GM12878 (cell line): ENCODE data around the gene SUPT7L. TPM values are rescaled to one million over a fixed set of nuclear protein-coding genes. Genes with fewer than 3 reads are reported as not detected.

Experiments used
- ATAC-seq: fragments of 200-7000 bp; cut with Tn5 transposase; 3 replicates; pipeline ENCODE4 v1.9.1; 2020; ENCODE audit warnings: mild to moderate bottlenecking, moderate library complexity
- BruUV-seq: library from RNA; stranded (reverse); fragments of 400-500 nt; replicated peaks from 2 replicates; lab custom pipeline; 2021; lab: Mats Ljungman, UMichigan
- CTCF ChIA-PET: fragments of 300-600 bp; sonication (Branson Sonifier 250); formaldehyde crosslinking; extraction: SDS; loops from one replicate; lab custom pipeline; 2021; ENCODE audit warnings: inconsistent platforms; lab: Yijun Ruan, JAX
- POLR2A ChIA-PET: fragments of 350-600 bp; formaldehyde crosslinking; extraction: SDS; loops from one replicate; lab custom pipeline; 2021; ENCODE audit warnings: inconsistent platforms; lab: Charles Lee
- RAD21 ChIA-PET: fragments of 300-600 bp; sonication (Branson Sonifier 250); formaldehyde crosslinking; loops from one replicate; lab custom pipeline; 2023; ENCODE audit warnings: antibody characterized with exemption; ENCODE audit not compliant: unreplicated experiment; lab: Charles Lee
- SMC1A ChIA-PET: fragments of 300-600 bp; sonication (Branson Sonifier 250); formaldehyde crosslinking; loops from one replicate; lab custom pipeline; 2023; ENCODE audit not compliant: unreplicated experiment, uncharacterized antibody; lab: Charles Lee
- DNase-seq: peaks from one replicate; pipeline ENCODE4 v3.0.0-alpha.2; 2011; ENCODE audit warnings: low read depth, low spot score
- FAIRE-seq: peaks from 3 replicates; lab custom pipeline; 2011; peaks lifted over from hg19 to GRCh38; lab: Jason Lieb, UNC
- H2AFZ ChIP-seq: 2 replicates; pipeline ENCODE4 v1.6.0; 2011; ENCODE audit warnings: low read depth, low read length, control low read depth; ENCODE audit not compliant: control insufficient read depth
- H3K27ac ChIP-seq: 2 replicates; pipeline ENCODE4 v1.5.1; 2011; ENCODE audit warnings: control low read depth; ENCODE audit not compliant: control insufficient read depth, insufficient read depth
- H3K27me3 ChIP-seq, 2 experiments: replicated peaks in 1 of 2; 2 replicates each; pipeline versions ENCODE4 v1.6.0 to v1.6.1; 2011; ENCODE audit warnings: low read length in 1 of 2; ENCODE audit not compliant: control insufficient read depth in 2 of 2, insufficient read depth in 2 of 2
- H3K36me3 ChIP-seq, 2 experiments: 2 replicates each; pipeline ENCODE4 v1.5.1; 2011; ENCODE audit warnings: low read length in 1 of 2; ENCODE audit not compliant: control insufficient read depth in 2 of 2, insufficient read depth in 2 of 2
- H3K4me1 ChIP-seq: 2 replicates; pipeline ENCODE4 v1.6.1; 2011; ENCODE audit warnings: mild to moderate bottlenecking, low read length, moderate library complexity, mixed read lengths; ENCODE audit not compliant: control insufficient read depth, insufficient read depth
- H3K4me2 ChIP-seq: 2 replicates; pipeline ENCODE4 v1.6.0; 2011; ENCODE audit warnings: control low read depth; ENCODE audit not compliant: control insufficient read depth, insufficient read depth
- H3K4me3 ChIP-seq: fragments of 200-600 bp; sonication (generic); 2 replicates; pipeline ENCODE4 v1.5.1; 2016
- H3K79me2 ChIP-seq: 2 replicates; pipeline ENCODE4 v1.6.0; 2011; ENCODE audit warnings: low read length; ENCODE audit not compliant: control insufficient read depth, insufficient read depth
- H3K9ac ChIP-seq: 2 replicates; pipeline ENCODE4 v1.8.0; 2011; ENCODE audit warnings: low read length, control low read depth, mixed read lengths; ENCODE audit not compliant: control insufficient read depth, insufficient read depth
- H3K9me3 ChIP-seq: replicated peaks from 3 replicates; pipeline ENCODE4 v1.5.1; 2011; ENCODE audit warnings: mild to moderate bottlenecking, low read length; ENCODE audit not compliant: control insufficient read depth, insufficient read depth
- H4K20me1 ChIP-seq: 2 replicates; pipeline ENCODE4 v1.6.0; 2011; ENCODE audit not compliant: control insufficient read depth, insufficient read depth
- BACH1 ChIP-seq: fragments of 450-650 bp; IDR thresholded peaks from 2 replicates; pipeline ENCODE4 v1.6.1; 2017; ENCODE audit warnings: mild to moderate bottlenecking, borderline replicate concordance
- CBFB ChIP-seq: IDR thresholded peaks from 2 replicates; pipeline ENCODE4 v1.6.1; 2016; ENCODE audit warnings: antibody characterized with exemption, low read depth
- IRF5 ChIP-seq: fragments of 450-650 bp; IDR thresholded peaks from 2 replicates; pipeline ENCODE4 v1.6.1; 2017; ENCODE audit warnings: borderline replicate concordance
- MEF2A ChIP-seq: IDR thresholded peaks from 2 replicates; pipeline ENCODE4 v1.6.1; 2011; ENCODE audit warnings: low read depth, mild to moderate bottlenecking, low read length, moderate library complexity; ENCODE audit not compliant: insufficient read depth
- NFXL1 ChIP-seq: fragments of 450-650 bp; IDR thresholded peaks from 2 replicates; pipeline ENCODE4 v1.6.1; 2017; ENCODE audit warnings: antibody characterized with exemption, mild to moderate bottlenecking, borderline replicate concordance
- PML ChIP-seq: IDR thresholded peaks from 2 replicates; pipeline ENCODE4 v1.6.1; 2012; ENCODE audit warnings: low read length, inconsistent platforms
- RAD51 ChIP-seq: fragments of 450-650 bp; IDR thresholded peaks from 2 replicates; pipeline ENCODE4 v1.6.1; 2016; ENCODE audit warnings: moderate library complexity, mild to moderate bottlenecking, inconsistent platforms
- SMAD1 ChIP-seq: fragments of 450-650 bp; IDR thresholded peaks from 2 replicates; pipeline ENCODE4 v1.6.1; 2018; ENCODE audit warnings: mild to moderate bottlenecking, low read depth; ENCODE audit not compliant: partially characterized antibody
- ZNF217 ChIP-seq: fragments of 450-650 bp; IDR thresholded peaks from 2 replicates; pipeline ENCODE4 v1.6.1; 2017; ENCODE audit warnings: antibody characterized with exemption, mild to moderate bottlenecking
- ZNF274 ChIP-seq: IDR thresholded peaks from one replicate; pipeline ENCODE4 v1.8.0; 2011; ENCODE audit not compliant: insufficient read length, insufficient read depth
- WGBS: methylation state at CpG from one replicate; pipeline ENCODE4 v1.1.6; 2016; ENCODE audit warnings: low lambda C conversion rate; ENCODE audit not compliant: insufficient replicate concordance, insufficient coverage; ENCODE audit errors: missing lambda C conversion rate; 5-methylcytosine and 5-hydroxymethylcytosine counted together
- in situ Hi-C: fragments of 300-500 bp; cut with MboI; formaldehyde crosslinking; loops from 9 replicates; pipeline ENCODE4 v1.14.3; 2018; ENCODE audit warnings: mixed read lengths
- intact Hi-C: fragments of 100-400 bp; cut with micrococcal nuclease; formaldehyde crosslinking; loops from one replicate; pipeline ENCODE4 v1.14.2; 2022; ENCODE audit not compliant: unreplicated experiment
- polyA plus RNA-seq, 11 experiments: library from polyadenylated mRNA; depleted of rRNA in 4 of 11; unstranded in 6 of 11; stranded (reverse) in 5 of 11; fragments of >200 nt; fragmentation: Nextera tagmentation in 4 of 11; fragmentation: Illumina TruSeq in 1 of 11; extraction: Ambion mirVana in 4 of 11; extraction: Trizol in 1 of 11; gene quantifications; 1 replicate in 1 of 11; 2 replicates in 10 of 11; pipeline versions ENCODE4 v1.2.1 to v1.2.3, GENCODE V29; 2011 to 2016; ENCODE audit warnings: inconsistent platforms in 2 of 11, missing spikeins in 2 of 11, low read depth in 1 of 11
- total RNA-seq, 4 experiments: library from RNA; depleted of rRNA in 3 of 4; stranded (reverse); fragments of >200 nt in 3 of 4; fragmentation: Illumina TruSeq in 1 of 4; extraction: Trizol in 1 of 4; gene quantifications; 2 replicates each; pipeline versions ENCODE4 v1.2.1 to v1.2.3, GENCODE V29; 2013 to 2021
- TF ChIP-seq, protein P1 (sequence below), 3 experiments: IDR thresholded peaks in 2 of 3; conservative IDR thresholded peaks in 1 of 3; 2 replicates each; pipeline ENCODE4 v1.5.1; 2011; ENCODE audit warnings: low read depth in 3 of 3, low read length in 3 of 3, mild to moderate bottlenecking in 3 of 3, control low read depth in 2 of 3, moderate library complexity in 2 of 3, inconsistent platforms in 1 of 3, mixed read lengths in 1 of 3; ENCODE audit not compliant: control insufficient read depth in 2 of 3, insufficient read depth in 1 of 3; ENCODE audit errors: extremely low read depth in 1 of 3
- TF ChIP-seq, protein P2 (sequence below): fragments of 450-650 bp; IDR thresholded peaks from 2 replicates; pipeline ENCODE4 v1.6.1; 2017; ENCODE audit warnings: low read depth, mild to moderate bottlenecking, moderate library complexity
- TF ChIP-seq, protein P3 (sequence below): fragments of 450-650 bp; IDR thresholded peaks from 2 replicates; pipeline ENCODE4 v1.6.1; 2017; ENCODE audit warnings: mild to moderate bottlenecking, moderate library complexity

SUPT7L gene
- total and polyA plus RNA-seq, 10 of the 15 experiments (the other 5 are each of a cell fraction or from before 2014, with no cell fraction given) = 10.2 to 43.7 (median 21.3) TPM

DNA sequence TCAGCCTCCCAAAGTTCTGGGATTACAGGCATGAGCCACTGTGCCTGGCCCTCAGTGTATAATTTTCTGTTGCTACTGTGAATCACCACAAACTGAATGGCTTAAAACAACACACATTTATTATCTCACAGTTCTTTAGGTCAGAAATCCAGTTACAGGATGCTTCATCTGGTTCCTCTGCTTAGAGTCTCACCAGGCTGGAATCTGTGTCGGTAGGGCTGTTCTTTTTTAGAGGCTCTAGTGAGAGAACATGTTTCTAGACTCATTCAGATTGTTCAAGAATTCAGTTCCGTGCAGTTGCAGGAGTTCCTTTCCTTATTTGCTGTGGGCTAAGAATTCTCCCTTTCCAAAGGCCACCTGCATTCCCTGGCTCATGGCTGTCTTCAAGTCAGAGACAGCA lies 56.8 kb downstream of the SUPT7L start:
- H3K4me1 ChIP-seq = no peaks in the 10 kb centered on the region
- no peak overlapping the region for H3K27ac ChIP-seq
- no peaks in the 10 kb centered on the region for H3K27me3 ChIP-seq
- no peaks in the 10 kb centered on the region for H3K79me2 ChIP-seq
- H3K36me3 ChIP-seq = peaks cover 15 to 32% of the 10 kb centered on the region in 2 experiments
- H3K9ac ChIP-seq = no peak overlapping the region
- BruUV-seq = no TSS peak
- H2AFZ ChIP-seq = no peak overlapping the region
- DNase-seq (no peak), FAIRE-seq (no peak), ATAC-seq (no peak)
- intact Hi-C loops = no loop called here
- H3K9me3 ChIP-seq = no peaks in the 10 kb centered on the region
- no peaks in the 10 kb centered on the region for H4K20me1 ChIP-seq
- SMC1A ChIA-PET = no interaction called here
- 53% methylated on average over 2 of the region's 2 CpGs for WGBS
- POLR2A ChIA-PET = no interaction called here
- no peak overlapping the region for H3K4me3 ChIP-seq
- in situ Hi-C loops = no loop called here
- H3K4me2 ChIP-seq = no peak overlapping the region
- RAD21 ChIA-PET = no interaction called here
- CTCF ChIA-PET = no interaction called here
- TF ChIP-seq NFXL1 (no peak), SMAD1 (no peak), RAD51 (no peak), MEF2A (no peak), IRF5 (no peak), CBFB (no peak), PML (no peak), ZNF274 (no peak), ZNF217 (no peak), BACH1 (no peak)
- TF ChIP-seq, protein P1, sequence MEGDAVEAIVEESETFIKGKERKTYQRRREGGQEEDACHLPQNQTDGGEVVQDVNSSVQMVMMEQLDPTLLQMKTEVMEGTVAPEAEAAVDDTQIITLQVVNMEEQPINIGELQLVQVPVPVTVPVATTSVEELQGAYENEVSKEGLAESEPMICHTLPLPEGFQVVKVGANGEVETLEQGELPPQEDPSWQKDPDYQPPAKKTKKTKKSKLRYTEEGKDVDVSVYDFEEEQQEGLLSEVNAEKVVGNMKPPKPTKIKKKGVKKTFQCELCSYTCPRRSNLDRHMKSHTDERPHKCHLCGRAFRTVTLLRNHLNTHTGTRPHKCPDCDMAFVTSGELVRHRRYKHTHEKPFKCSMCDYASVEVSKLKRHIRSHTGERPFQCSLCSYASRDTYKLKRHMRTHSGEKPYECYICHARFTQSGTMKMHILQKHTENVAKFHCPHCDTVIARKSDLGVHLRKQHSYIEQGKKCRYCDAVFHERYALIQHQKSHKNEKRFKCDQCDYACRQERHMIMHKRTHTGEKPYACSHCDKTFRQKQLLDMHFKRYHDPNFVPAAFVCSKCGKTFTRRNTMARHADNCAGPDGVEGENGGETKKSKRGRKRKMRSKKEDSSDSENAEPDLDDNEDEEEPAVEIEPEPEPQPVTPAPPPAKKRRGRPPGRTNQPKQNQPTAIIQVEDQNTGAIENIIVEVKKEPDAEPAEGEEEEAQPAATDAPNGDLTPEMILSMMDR (IDR thresholded peaks at IDR 0.05 in 2 of 3, conservative IDR thresholded peaks at IDR 0.05 in 1 of 3; ENCODE audit: control insufficient read depth in 2 of 3, extremely low read depth in 1 of 3, insufficient read depth in 1 of 3, low read depth in 3 of 3, low read length in 3 of 3) = no peak
- TF ChIP-seq, protein P2, sequence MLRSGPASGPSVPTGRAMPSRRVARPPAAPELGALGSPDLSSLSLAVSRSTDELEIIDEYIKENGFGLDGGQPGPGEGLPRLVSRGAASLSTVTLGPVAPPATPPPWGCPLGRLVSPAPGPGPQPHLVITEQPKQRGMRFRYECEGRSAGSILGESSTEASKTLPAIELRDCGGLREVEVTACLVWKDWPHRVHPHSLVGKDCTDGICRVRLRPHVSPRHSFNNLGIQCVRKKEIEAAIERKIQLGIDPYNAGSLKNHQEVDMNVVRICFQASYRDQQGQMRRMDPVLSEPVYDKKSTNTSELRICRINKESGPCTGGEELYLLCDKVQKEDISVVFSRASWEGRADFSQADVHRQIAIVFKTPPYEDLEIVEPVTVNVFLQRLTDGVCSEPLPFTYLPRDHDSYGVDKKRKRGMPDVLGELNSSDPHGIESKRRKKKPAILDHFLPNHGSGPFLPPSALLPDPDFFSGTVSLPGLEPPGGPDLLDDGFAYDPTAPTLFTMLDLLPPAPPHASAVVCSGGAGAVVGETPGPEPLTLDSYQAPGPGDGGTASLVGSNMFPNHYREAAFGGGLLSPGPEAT = no peak
- TF ChIP-seq, protein P3, sequence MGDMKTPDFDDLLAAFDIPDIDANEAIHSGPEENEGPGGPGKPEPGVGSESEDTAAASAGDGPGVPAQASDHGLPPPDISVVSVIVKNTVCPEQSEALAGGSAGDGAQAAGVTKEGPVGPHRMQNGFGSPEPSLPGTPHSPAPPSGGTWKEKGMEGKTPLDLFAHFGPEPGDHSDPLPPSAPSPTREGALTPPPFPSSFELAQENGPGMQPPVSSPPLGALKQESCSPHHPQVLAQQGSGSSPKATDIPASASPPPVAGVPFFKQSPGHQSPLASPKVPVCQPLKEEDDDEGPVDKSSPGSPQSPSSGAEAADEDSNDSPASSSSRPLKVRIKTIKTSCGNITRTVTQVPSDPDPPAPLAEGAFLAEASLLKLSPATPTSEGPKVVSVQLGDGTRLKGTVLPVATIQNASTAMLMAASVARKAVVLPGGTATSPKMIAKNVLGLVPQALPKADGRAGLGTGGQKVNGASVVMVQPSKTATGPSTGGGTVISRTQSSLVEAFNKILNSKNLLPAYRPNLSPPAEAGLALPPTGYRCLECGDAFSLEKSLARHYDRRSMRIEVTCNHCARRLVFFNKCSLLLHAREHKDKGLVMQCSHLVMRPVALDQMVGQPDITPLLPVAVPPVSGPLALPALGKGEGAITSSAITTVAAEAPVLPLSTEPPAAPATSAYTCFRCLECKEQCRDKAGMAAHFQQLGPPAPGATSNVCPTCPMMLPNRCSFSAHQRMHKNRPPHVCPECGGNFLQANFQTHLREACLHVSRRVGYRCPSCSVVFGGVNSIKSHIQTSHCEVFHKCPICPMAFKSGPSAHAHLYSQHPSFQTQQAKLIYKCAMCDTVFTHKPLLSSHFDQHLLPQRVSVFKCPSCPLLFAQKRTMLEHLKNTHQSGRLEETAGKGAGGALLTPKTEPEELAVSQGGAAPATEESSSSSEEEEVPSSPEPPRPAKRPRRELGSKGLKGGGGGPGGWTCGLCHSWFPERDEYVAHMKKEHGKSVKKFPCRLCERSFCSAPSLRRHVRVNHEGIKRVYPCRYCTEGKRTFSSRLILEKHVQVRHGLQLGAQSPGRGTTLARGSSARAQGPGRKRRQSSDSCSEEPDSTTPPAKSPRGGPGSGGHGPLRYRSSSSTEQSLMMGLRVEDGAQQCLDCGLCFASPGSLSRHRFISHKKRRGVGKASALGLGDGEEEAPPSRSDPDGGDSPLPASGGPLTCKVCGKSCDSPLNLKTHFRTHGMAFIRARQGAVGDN = no peak
